ENCODE data around the gene TNRC18.
A peak's percentile ranks its signal among the peaks of the same experiment; 100 is the strongest.

The TNRC18 gene

DNA sequence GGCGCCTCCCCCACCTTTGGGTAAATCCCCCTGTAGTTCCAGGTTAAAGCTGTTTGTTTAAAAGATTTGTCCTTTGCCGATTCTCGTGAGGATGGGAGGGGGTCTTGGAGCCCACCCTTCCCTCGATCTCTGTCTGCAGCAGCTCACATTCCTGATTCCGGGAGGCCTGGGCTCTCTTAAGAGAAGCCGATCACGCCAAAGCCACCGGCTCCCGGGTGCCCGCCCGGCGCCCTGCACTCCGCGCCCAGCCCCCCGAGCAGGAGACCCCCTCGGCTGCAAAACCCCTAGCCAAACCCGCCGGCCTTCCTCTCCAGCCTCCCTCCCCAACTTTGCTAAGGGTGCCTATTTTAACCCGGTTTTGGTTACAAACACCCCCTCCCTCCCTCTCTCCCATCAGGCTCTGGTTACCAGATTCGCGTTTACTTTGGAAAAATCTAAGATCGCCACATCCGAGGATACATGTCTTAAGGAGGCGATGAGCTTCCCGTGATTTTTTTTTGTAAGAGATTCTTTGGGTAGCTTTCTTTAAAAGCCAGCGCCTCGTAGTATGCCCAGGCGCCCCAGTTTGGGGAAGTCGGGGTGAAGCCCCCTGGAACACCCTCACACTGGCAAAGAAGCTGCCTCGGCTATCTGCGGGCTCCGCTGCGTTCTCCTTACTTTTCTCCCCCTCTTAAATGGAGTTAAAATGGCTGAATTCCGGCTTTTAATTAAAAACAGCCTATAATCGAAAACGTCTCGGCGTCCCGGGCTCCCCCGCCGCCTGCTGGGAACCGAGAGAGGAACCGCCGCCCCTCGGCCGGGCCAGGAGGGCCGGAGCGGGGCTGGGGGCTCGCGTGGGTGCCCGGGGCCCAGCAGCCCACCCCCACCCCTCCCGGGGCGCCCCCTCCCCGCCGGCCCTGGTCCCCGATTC is 983 bp downstream of the TNRC18 start:
- H3K27me3 ChIP-seq (ENCODE audit: low read length): 0 out of 2 replicates have a peak, but pooled peaks cover 3% of the 10 kb centered on the region
- H3K4me2 ChIP-seq (ENCODE audit: low read depth, low read length, poor library complexity, severe bottlenecking): peak overlapping the region; percentile 97
- no peaks in the 10 kb centered on the region for H3K36me3 ChIP-seq (ENCODE audit: low read length)
- peak overlapping the region; percentile 74 for H3K4me3 ChIP-seq (ENCODE audit: insufficient read depth, low read length, poor library complexity, severe bottlenecking)
- no peaks in the 10 kb centered on the region for H3K79me2 ChIP-seq (ENCODE audit: insufficient read depth, low read length)
- peak overlapping the region; percentile 87 for H2AFZ ChIP-seq (ENCODE audit: low read depth, low read length, severe bottlenecking)
- H3F3A ChIP-seq (ENCODE audit: insufficient read depth): 0 out of 2 replicates have a peak, but pooled peaks cover 12% of the 10 kb centered on the region
- H3K9ac ChIP-seq (ENCODE audit: low read length): peak overlapping the region; percentile 60
- no peak overlapping the region for H3K27ac ChIP-seq (ENCODE audit: low read depth, low read length)
- H4K20me1 ChIP-seq (ENCODE audit: low read depth, low read length): no peaks in the 10 kb centered on the region
- no peaks in the 10 kb centered on the region for H3K9me2 ChIP-seq (replicated peaks; ENCODE audit: insufficient read depth, low read length)
- no peaks in the 10 kb centered on the region for H3K9me3 ChIP-seq (ENCODE audit: insufficient read depth, low read length)
- TF ChIP-seq, protein P1, sequence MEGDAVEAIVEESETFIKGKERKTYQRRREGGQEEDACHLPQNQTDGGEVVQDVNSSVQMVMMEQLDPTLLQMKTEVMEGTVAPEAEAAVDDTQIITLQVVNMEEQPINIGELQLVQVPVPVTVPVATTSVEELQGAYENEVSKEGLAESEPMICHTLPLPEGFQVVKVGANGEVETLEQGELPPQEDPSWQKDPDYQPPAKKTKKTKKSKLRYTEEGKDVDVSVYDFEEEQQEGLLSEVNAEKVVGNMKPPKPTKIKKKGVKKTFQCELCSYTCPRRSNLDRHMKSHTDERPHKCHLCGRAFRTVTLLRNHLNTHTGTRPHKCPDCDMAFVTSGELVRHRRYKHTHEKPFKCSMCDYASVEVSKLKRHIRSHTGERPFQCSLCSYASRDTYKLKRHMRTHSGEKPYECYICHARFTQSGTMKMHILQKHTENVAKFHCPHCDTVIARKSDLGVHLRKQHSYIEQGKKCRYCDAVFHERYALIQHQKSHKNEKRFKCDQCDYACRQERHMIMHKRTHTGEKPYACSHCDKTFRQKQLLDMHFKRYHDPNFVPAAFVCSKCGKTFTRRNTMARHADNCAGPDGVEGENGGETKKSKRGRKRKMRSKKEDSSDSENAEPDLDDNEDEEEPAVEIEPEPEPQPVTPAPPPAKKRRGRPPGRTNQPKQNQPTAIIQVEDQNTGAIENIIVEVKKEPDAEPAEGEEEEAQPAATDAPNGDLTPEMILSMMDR (IDR thresholded peaks at IDR 0.05; ENCODE audit: insufficient read depth, low read length, poor library complexity, severe bottlenecking): no peak
- no peak for TF ChIP-seq EZH2phosphoT487 (conservative IDR thresholded peaks at IDR 0.05; ENCODE audit: low read length)

DNA sequence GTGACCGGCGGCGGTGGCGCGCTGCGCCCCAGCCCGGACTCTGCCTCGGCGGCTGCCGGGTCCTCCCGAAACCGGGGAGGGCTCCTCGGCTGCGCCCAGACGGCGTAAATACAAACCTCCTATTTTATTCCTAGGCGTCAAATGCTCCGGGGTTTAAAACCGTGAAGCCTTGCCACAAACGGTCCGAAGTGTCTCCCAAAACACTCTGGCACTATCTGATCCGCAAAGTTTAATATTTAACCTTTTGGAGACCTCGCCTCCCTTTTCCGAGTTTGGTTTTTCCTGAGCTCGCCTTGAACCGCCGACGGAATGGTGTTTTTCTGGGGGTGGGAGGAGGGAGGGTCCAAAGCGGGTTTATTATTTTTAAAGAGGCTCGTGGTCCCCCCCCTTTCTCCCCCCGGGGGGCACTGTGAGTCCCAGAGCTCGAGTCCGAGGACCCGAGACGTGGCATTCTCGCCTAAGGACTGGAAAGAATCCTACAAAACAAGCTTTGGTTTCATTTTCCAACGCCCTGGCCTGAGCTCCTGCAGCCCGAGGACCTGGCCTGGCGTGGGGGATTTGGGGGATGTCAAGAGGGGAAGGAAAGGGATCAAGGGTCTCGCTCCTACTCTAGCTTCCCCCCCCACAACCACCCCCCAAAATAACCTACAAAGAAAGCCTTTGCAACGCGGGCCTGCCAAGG is 1.8 kb downstream of the TNRC18 start:
- Histone ChIP-seq H3K79me2 (ENCODE audit: insufficient read depth, low read length) (no peaks in the 10 kb centered on the region), H2AFZ (ENCODE audit: low read depth, low read length, severe bottlenecking) (no peak overlapping the region), H3K9me3 (ENCODE audit: insufficient read depth, low read length) (no peaks in the 10 kb centered on the region), H3K27me3 (ENCODE audit: low read length) (0 out of 2 replicates have a peak, but pooled peaks cover 3% of the 10 kb centered on the region), H3K9me2 (replicated peaks; ENCODE audit: insufficient read depth, low read length) (no peaks in the 10 kb centered on the region), H3K36me3 (ENCODE audit: low read length) (no peaks in the 10 kb centered on the region), H3K4me3 (ENCODE audit: insufficient read depth, low read length, poor library complexity, severe bottlenecking) (no peak overlapping the region), H3K9ac (ENCODE audit: low read length) (no peak overlapping the region), H3K27ac (ENCODE audit: low read depth, low read length) (no peak overlapping the region), H3K4me2 (ENCODE audit: low read depth, low read length, poor library complexity, severe bottlenecking) (peak overlapping the region; percentile 97), H3F3A (ENCODE audit: insufficient read depth) (0 out of 2 replicates have a peak, but pooled peaks cover 12% of the 10 kb centered on the region), H4K20me1 (ENCODE audit: low read depth, low read length) (no peaks in the 10 kb centered on the region)
- TF ChIP-seq, protein P1 (IDR thresholded peaks at IDR 0.05; ENCODE audit: insufficient read depth, low read length, poor library complexity, severe bottlenecking): no peak
- no peak for TF ChIP-seq EZH2phosphoT487 (conservative IDR thresholded peaks at IDR 0.05; ENCODE audit: low read length)

DNA sequence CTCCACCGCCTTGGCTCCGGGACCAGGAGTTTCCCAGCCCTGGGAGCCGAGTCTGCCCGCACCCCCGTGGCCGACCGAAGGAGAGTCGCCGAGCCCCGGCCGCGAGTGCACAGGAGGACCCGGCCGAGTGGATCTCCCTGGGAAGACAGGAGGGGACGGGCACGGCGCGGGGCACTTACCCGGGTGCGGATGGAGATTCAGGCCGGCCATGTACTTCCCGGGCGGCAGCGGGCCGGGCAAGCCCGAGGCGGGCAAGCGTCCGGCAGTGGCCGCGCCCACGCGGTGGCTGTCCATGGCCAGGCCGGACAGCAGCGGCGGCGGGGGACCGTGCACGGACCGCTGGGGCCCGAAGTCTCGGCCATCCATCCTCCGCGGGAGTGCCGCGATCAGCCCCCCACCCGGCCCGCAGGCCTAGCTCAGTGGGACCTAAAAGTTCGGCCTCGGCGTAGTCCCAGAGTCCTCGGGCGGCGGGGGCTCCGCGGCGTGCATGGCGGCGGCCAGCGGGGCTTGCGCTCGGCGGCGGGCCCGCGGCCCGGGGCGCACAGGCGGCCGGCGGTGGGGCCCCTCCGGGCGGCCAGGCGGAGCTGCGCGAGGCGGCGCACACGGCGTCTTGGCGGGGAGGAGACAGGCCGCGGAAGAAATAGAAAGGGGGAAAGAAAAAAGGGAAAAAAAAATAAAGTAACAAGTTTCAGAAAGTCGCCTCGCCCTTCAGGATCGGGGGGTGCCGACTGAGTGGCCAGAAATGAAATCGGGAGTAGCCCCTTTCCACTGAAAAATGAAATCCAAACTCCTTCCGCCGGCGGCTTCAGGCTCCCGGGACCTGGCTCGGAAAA is 2.5 kb downstream of the TNRC18 start:
- no peaks in the 10 kb centered on the region for H3K79me2 ChIP-seq (ENCODE audit: insufficient read depth, low read length)
- H3K4me2 ChIP-seq (ENCODE audit: low read depth, low read length, poor library complexity, severe bottlenecking): peak overlapping the region; percentile 97
- no peaks in the 10 kb centered on the region for H3K36me3 ChIP-seq (ENCODE audit: low read length)
- H4K20me1 ChIP-seq (ENCODE audit: low read depth, low read length): no peaks in the 10 kb centered on the region
- H3F3A ChIP-seq (ENCODE audit: insufficient read depth): 0 out of 2 replicates have a peak, but pooled peaks cover 12% of the 10 kb centered on the region
- H3K9me3 ChIP-seq (ENCODE audit: insufficient read depth, low read length): no peaks in the 10 kb centered on the region
- H3K9me2 ChIP-seq (replicated peaks; ENCODE audit: insufficient read depth, low read length): no peaks in the 10 kb centered on the region
- no peak overlapping the region for H3K27ac ChIP-seq (ENCODE audit: low read depth, low read length)
- H2AFZ ChIP-seq (ENCODE audit: low read depth, low read length, severe bottlenecking): no peak overlapping the region
- 0 out of 2 replicates have a peak, but pooled peaks cover 3% of the 10 kb centered on the region for H3K27me3 ChIP-seq (ENCODE audit: low read length)
- no peak overlapping the region for H3K4me3 ChIP-seq (ENCODE audit: insufficient read depth, low read length, poor library complexity, severe bottlenecking)
- TF ChIP-seq EZH2phosphoT487 (conservative IDR thresholded peaks at IDR 0.05; ENCODE audit: low read length): peak; percentile 99
- TF ChIP-seq, protein P1 (IDR thresholded peaks at IDR 0.05; ENCODE audit: insufficient read depth, low read length, poor library complexity, severe bottlenecking): no peak
- H3K9ac ChIP-seq (ENCODE audit: low read length): no peak overlapping the region

Data from SU-DHL-6 (cell line).